ENCODE measurements around the gene PRLR. TPM values are rescaled to one million over a fixed set of nuclear protein-coding genes. Genes with fewer than 3 reads are reported as not detected.

PRLR gene
- total and polyA plus RNA-seq, 9 of the 15 experiments (the other 6 are each of a cell fraction or from before 2014, with no cell fraction given), result 0.02 TPM; not detected in 8

DNA sequence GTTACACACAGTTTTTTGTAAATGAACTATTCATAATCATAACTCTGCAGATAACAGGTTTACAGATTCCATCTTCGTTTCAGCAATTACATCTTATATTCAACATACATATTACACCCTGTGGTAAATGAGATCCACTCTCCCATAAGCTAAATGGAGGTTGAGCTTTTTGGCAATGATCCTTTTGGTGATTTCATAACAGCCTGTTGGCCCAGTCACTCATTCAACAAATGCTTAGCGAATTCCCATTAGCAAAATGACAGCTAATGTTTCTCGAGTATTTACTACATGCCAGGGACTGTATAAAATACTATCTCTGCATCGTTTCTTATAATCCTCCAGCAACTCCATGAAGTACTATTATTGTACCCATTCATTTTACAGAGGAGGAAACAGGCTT is 157.1 kb downstream of the PRLR start:
- no TSS peak for BruUV-seq (replicated peaks)
- no peaks in the 10 kb centered on the region for H3K27me3 ChIP-seq (ENCODE audit: control insufficient read depth in 2 of 2, insufficient read depth in 2 of 2, low read length in 2 of 2)
- TF ChIP-seq FOXJ3 (CRISPR knock-in tag; IDR thresholded peaks at IDR 0.05) (no peak), KLF6 (CRISPR knock-in tag; IDR thresholded peaks at IDR 0.05; ENCODE audit: borderline replicate concordance) (no peak)
- H3K4me1 ChIP-seq (replicated peaks in 1 of 2; ENCODE audit: control insufficient read depth in 2 of 2, insufficient read depth in 2 of 2, low read length in 2 of 2), result no peaks in the 10 kb centered on the region
- in situ Hi-C loops (cut with MboI) (no loop called here), intact Hi-C loops (cut with micrococcal nuclease) (no loop called here)
- ChIA-PET CTCF (ENCODE audit: low intra/inter-chr PET ratio) (no interaction called here), POLR2A (no interaction called here)
- H3K36me3 ChIP-seq (ENCODE audit: control insufficient read depth, insufficient read depth, low read length), result no peaks in the 10 kb centered on the region
- H3K9me1 ChIP-seq (ENCODE audit: control insufficient read depth, insufficient read depth, low read length), result no peaks in the 10 kb centered on the region
- H3K4me2 ChIP-seq (ENCODE audit: insufficient read depth, low read length), result no peak overlapping the region
- no peak overlapping the region for H3K4me3 ChIP-seq
- no peak overlapping the region for H3K9ac ChIP-seq (ENCODE audit: insufficient read depth in 1 of 2, low read depth in 2 of 2, low read length in 2 of 2)
- H3K79me2 ChIP-seq (ENCODE audit: control insufficient read depth, insufficient read depth, low read length), result no peaks in the 10 kb centered on the region
- H4K20me1 ChIP-seq (replicated peaks; ENCODE audit: control insufficient read depth, insufficient read depth, low read length), result no peaks in the 10 kb centered on the region
- H2AFZ ChIP-seq (ENCODE audit: low read depth, low read length), result no peak overlapping the region
- WGBS (ENCODE audit: insufficient coverage, low coverage, missing lambda C conversion rate), result 0% methylated on average over 4 of the region's 4 CpGs
- no peak for FAIRE-seq
- H3K27ac ChIP-seq (ENCODE audit: extremely low read depth, low read depth, low read length), result no peak overlapping the region
- no peak for ATAC-seq
- no peaks in the 10 kb centered on the region for H3K9me3 ChIP-seq (replicated peaks; ENCODE audit: control insufficient read depth, insufficient read depth, low read depth, low read length)
- DNase-seq (ENCODE audit: extremely low read depth in 1 of 4, low spot score in 3 of 4), result no peak

DNA sequence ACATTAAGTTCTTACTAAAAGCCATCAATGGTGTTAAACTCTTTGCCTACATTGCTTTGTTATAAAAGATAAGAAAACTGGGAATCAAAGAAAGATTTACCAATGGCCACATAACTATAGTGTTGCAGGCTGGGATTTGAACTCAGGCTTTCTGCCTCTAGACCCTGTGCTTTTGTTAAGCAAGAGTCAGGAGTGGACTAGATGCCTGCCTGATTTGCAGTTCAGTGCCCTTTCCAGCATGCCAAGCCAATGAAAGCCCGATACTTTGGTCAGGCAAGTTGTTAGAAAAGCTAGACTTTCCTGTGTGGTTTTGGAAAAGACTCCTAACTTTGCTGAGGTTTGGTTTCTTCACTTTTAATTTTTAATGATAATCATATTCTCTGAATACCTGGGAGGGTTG is 161.1 kb downstream of the PRLR start:
- Histone ChIP-seq H3K79me2 (ENCODE audit: control insufficient read depth, insufficient read depth, low read length) (no peaks in the 10 kb centered on the region), H3K4me1 (replicated peaks in 1 of 2; ENCODE audit: control insufficient read depth in 2 of 2, insufficient read depth in 2 of 2, low read length in 2 of 2) (no peaks in the 10 kb centered on the region), H3K4me2 (ENCODE audit: insufficient read depth, low read length) (no peak overlapping the region), H3K9me3 (replicated peaks; ENCODE audit: control insufficient read depth, insufficient read depth, low read depth, low read length) (no peaks in the 10 kb centered on the region), H4K20me1 (replicated peaks; ENCODE audit: control insufficient read depth, insufficient read depth, low read length) (no peaks in the 10 kb centered on the region), H3K36me3 (ENCODE audit: control insufficient read depth, insufficient read depth, low read length) (no peaks in the 10 kb centered on the region), H3K4me3 (no peak overlapping the region), H3K9ac (ENCODE audit: insufficient read depth in 1 of 2, low read depth in 2 of 2, low read length in 2 of 2) (no peak overlapping the region), H3K27ac (ENCODE audit: extremely low read depth, low read depth, low read length) (no peak overlapping the region), H3K9me1 (ENCODE audit: control insufficient read depth, insufficient read depth, low read length) (no peaks in the 10 kb centered on the region), H3K27me3 (ENCODE audit: control insufficient read depth in 2 of 2, insufficient read depth in 2 of 2, low read length in 2 of 2) (no peaks in the 10 kb centered on the region), H2AFZ (ENCODE audit: low read depth, low read length) (no peak overlapping the region)
- FAIRE-seq, result no peak
- in situ Hi-C loops (cut with MboI) (no loop called here), intact Hi-C loops (cut with micrococcal nuclease) (no loop called here)
- CTCF ChIA-PET (ENCODE audit: low intra/inter-chr PET ratio), result no interaction called here
- no peak for ATAC-seq
- no peak for DNase-seq (ENCODE audit: extremely low read depth in 1 of 4, low spot score in 3 of 4)
- 0% methylated on average over 1 of the region's 1 CpG for WGBS (ENCODE audit: insufficient coverage, low coverage, missing lambda C conversion rate)
- no TSS peak for BruUV-seq (replicated peaks)
- POLR2A ChIA-PET, result no interaction called here
- TF ChIP-seq EP300 (IDR thresholded peaks at IDR 0.05; ENCODE audit: low read length) (no peak), TBL1XR1 (IDR thresholded peaks at IDR 0.05; ENCODE audit: low read length in 2 of 2) (no peak), GTF2E2 (tag; IDR thresholded peaks at IDR 0.05) (no peak), MTA2 (IDR thresholded peaks at IDR 0.05; ENCODE audit: low read depth) (no peak), NFIC (IDR thresholded peaks at IDR 0.05) (no peak), ATF7 (IDR thresholded peaks at IDR 0.05) (no peak), ZNF586 (CRISPR knock-in tag; conservative IDR thresholded peaks at IDR 0.05) (no peak), BHLHE40 (IDR thresholded peaks at IDR 0.05; ENCODE audit: low read length) (no peak), ZNF239 (CRISPR knock-in tag; IDR thresholded peaks at IDR 0.05) (no peak), RBM17 (IDR thresholded peaks at IDR 0.05; ENCODE audit: borderline replicate concordance, low read depth, low read length) (no peak), RNF2 (IDR thresholded peaks at IDR 0.05) (no peak), PHF8 (IDR thresholded peaks at IDR 0.05; ENCODE audit: borderline replicate concordance, low read length) (no peak), DPF2 (IDR thresholded peaks at IDR 0.05) (no peak), ETV5 (CRISPR knock-in tag; IDR thresholded peaks at IDR 0.05; ENCODE audit: low read depth) (no peak)
- TF ChIP-seq, protein P1, sequence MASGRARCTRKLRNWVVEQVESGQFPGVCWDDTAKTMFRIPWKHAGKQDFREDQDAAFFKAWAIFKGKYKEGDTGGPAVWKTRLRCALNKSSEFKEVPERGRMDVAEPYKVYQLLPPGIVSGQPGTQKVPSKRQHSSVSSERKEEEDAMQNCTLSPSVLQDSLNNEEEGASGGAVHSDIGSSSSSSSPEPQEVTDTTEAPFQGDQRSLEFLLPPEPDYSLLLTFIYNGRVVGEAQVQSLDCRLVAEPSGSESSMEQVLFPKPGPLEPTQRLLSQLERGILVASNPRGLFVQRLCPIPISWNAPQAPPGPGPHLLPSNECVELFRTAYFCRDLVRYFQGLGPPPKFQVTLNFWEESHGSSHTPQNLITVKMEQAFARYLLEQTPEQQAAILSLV (tag; IDR thresholded peaks at IDR 0.05), result no peak
- TF ChIP-seq, protein P2, sequence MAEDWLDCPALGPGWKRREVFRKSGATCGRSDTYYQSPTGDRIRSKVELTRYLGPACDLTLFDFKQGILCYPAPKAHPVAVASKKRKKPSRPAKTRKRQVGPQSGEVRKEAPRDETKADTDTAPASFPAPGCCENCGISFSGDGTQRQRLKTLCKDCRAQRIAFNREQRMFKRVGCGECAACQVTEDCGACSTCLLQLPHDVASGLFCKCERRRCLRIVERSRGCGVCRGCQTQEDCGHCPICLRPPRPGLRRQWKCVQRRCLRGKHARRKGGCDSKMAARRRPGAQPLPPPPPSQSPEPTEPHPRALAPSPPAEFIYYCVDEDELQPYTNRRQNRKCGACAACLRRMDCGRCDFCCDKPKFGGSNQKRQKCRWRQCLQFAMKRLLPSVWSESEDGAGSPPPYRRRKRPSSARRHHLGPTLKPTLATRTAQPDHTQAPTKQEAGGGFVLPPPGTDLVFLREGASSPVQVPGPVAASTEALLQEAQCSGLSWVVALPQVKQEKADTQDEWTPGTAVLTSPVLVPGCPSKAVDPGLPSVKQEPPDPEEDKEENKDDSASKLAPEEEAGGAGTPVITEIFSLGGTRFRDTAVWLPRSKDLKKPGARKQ (CRISPR knock-in tag; IDR thresholded peaks at IDR 0.05), result no peak

All from K562 (cell line).